ENCODE measurements around the gene DPPA2.

DNA sequence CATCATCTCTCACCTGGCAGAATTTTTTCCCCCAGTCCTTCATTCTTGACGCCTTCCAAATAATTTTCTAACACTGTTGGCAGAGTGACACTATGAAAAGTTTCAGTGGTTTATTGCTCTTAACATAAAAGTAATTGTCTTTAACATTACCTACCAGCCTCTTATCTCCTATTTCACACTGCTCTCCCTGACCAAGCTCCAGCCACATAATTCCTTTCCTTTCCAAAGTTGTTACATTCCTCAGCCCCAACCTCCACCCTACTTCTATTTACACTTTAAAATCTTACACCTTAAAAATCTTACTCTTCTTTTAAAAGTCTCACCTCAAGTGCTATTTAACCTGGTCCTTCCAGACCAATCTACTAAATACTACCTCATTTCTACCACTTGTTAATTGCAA lies 18.3 kb upstream of the DPPA2 start:
- TF ChIP-seq, protein P1, sequence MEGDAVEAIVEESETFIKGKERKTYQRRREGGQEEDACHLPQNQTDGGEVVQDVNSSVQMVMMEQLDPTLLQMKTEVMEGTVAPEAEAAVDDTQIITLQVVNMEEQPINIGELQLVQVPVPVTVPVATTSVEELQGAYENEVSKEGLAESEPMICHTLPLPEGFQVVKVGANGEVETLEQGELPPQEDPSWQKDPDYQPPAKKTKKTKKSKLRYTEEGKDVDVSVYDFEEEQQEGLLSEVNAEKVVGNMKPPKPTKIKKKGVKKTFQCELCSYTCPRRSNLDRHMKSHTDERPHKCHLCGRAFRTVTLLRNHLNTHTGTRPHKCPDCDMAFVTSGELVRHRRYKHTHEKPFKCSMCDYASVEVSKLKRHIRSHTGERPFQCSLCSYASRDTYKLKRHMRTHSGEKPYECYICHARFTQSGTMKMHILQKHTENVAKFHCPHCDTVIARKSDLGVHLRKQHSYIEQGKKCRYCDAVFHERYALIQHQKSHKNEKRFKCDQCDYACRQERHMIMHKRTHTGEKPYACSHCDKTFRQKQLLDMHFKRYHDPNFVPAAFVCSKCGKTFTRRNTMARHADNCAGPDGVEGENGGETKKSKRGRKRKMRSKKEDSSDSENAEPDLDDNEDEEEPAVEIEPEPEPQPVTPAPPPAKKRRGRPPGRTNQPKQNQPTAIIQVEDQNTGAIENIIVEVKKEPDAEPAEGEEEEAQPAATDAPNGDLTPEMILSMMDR (IDR thresholded peaks at IDR 0.05), result no peak
- TF ChIP-seq EZH2phosphoT487 (IDR thresholded peaks at IDR 0.05) (no peak), EZH2 (IDR thresholded peaks at IDR 0.05) (no peak)
